HS-27A (cell line): ENCODE results near the gene CYP26B1.
"Not testable (repeated sequence)": the region's sequence is repeated elsewhere in the genome, so short reads cannot be mapped to it uniquely, and the experiment has no call there.

ENCODE experiments used
- DNase-seq: peaks from one replicate; pipeline ENCODE4 v3.0.0-alpha.2; 2012; ENCODE audit warnings: low read depth, missing footprints

CYP26B1 gene

DNA sequence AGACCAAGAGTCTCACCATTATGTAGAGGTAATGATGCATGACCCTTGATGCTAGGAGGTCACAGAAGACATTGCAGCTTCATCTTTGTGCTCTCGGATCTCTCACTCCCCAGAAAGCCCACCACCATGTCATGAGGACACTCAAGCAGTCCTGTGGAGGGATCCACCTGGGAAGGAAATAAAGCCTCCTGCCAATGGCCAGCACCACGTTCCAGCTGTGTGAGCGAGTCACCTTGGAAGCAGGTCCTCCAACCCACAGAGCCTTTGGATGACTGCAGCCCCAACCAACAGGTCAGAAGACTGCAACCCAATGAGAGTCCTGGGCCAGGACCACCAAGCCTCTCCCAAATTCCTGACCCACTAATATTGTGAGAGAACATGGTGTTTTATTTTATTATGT, 38.4 kb downstream of the CYP26B1 start:
- no peak for DNase-seq

DNA sequence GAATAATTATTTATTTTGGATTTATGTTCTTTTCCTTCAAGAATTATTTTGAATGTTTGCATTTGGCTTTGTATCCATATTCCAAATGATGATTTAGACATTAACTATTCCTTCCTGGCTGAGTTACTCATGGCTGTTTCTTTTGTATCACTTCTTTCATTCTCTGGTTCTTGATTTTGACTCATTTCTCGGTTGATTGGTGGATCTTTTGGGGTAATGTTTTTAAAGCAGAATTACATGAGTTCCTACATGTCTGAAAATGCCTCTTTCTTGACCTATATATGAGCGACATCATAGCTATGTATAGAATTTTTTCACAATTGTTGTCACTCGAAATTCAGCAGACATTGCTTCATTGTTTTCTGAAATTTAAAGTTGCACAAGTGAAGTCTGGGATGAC, 39.5 kb downstream of the CYP26B1 start:
- DNase-seq = no peak

DNA sequence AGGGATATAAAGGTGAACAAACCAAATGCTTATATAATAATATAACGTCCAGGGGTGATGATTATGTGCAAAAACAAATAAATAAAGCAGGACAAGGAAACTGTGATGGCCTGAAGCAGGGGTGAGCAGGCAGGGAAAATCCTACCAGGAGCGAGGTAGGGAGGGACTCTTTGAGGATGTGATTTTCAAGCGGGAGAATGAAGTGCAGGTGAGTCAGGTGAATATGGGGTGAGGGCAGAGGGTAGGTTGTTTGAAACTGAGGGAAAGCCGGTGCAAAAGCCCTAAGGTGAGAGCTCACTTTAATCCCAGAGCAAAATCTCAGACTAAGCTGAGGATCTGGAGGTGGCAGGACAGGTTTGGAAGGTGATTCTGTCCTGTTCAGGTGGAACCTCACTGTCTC, 40.7 kb downstream of the CYP26B1 start:
- no peak for DNase-seq

DNA sequence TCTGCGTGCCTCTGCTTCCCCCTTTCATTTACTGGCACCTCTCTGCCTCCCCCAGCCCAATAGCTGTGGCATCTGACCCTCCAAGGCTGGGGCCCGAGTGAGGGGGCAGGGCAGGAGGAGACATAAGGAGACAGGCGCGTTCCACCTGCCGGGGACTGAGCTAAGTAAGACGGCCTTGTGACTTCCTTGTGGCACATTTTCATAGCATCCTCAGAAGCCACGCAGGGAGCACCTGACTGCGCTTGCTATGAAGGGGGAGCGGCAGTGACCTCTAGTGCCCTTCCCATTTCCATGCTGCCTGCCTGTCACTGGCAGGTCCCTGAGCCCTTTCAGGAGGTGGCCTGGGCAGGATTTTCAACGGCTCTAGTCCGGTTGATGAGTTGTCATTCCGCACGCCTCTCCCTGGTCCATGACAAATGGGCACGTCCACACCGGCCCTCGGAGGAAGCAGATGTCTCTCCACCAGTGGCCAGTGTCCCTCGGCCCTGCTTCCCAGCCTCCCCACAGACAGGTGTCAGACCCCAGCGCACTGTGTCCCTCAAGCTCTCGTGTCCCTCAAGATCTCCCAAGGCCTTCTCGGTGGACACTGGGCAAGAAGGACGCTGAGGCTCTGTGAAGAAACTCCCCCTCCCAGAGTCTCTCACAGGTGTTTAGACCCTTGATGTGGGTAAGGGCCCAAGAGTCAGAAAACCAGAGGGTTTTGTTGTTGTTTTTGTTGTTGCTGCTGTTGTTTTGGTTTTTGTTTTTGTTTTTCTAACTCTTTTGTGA, 42.7 kb downstream of the CYP26B1 start:
- no peak for DNase-seq

DNA sequence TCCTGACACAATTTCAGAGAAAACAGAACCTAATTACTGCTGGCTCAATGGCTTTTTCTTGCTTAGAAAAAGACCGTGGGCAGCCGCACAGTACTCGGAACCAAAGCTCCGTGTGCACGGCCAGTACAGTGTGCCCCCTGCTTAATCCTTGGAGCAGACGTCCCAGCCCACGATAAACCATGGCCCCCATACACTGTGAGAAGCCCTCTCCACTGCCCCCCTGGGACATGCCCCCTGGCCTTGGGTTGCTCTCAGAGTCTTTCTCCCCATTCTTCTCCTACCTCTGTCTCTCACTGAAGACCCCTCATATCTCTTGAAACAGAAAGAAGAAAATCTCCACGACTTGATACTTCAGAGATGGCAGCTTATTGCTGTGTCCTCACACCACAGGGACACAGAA, 44.0 kb downstream of the CYP26B1 start:
- no peak for DNase-seq

DNA sequence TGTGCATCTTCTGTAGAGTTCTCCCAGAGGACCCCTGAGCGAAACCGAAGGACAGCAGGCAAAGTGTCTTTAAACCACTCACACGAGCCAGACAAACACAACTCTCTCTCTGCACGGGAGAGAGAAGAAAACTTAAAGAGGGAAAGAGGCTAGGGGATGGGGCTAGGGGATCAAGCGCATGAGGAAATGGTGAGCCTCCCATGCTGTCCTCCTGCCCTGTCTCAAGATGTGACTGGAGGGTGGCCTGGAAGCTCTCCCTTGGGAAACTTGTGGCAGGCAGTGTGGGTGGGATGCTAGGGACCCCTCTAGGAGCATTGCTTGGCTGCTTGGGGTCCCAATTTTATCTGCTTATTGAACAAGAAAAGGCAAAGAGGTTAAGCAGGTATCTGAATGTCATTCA, 44.5 kb downstream of the CYP26B1 start:
- DNase-seq = no peak

DNA sequence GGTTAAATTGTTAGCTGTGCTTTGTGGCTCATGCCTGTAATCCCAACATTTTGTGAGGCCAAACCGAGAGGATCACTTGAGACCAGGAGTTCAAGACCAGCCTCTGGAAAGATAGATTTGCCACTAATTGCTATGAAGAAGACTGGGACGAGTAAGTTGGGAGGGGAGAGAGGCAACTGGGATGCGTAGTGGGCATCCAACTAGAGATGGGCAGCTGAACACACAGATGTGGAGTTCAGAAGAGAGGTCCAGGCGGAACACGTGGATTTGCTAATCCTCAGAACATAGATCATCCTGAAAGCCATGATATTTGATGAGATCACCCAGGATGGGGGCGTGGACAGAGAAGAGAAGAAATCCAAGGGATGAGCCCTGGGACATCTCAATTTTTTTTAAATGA, 48.7 kb downstream of the CYP26B1 start:
- no peak for DNase-seq

DNA sequence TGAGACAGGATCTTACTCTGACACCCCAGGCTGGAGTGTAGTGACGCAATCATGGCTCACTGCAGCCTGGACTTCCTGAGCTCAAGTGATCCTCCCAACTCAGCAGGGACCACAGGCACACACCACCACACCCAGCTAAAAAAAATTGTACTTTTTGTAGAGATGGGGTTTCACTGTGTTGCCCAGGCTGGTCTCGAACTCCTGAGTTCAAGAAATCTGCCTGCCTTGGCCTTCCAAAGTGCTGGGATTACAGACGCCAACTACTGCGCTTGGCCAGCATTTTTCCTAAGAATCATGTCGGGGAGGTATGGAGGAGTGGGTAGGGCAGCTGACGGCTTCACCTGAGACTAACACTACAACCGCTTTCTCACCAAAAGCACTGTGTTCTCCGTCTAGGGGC, 50.4 kb downstream of the CYP26B1 start:
- DNase-seq = no peak

DNA sequence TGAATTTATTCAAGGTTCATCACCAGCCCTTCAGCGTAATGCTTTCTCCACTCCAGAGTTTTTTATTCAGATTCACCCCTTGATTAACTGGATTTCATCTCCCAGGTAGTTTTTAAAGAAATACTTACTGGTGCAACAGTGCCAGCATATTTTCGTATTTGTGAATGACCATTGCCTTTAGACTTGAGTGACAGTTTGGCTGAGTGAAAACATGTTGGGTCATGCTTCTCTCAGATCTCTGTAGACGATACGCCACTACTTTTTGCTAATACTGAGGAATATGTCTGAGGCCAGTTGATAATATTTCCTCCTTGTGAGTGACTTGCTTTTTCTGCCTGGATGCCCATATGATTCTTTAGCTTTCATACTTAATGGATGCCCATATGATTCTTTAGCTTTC, 51.5 kb downstream of the CYP26B1 start:
- DNase-seq = no peak

DNA sequence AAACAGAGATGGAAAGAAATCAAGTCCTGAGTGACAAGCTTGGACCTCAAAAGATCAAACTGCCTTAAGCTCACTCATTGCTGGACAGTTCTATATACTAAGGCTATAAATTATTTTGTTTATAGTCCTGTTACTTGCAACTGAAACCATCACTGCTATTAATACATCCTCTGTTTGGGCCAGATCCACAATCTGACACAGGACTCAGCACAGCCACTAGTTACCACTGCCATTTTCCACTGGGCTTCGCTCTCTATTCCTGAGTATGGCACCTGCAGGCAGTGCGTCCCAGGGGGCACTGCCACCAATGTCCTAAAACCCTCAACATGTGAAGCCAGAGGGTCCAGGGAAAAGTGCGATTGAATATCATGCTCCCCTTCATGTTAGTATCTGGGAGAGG, 52.3 kb downstream of the CYP26B1 start:
- no peak for DNase-seq

DNA sequence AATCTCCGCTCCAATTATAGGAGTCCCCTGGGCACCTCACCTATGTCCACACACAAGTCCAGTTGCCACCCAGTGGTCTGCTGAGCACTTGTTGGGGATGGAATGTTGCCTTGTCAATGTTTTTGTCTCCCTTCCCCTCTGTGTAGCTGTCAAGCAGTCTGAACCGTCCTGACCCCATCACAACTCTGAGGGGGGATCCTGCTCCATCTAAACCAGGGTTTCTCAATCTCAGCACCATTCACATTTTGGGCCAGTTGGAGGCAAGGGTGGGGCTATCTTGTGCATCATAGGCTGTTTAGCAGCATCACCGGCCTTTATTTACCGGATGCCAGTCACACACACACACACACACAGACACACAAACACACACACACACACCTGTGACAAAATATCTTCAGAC, 53.0 kb downstream of the CYP26B1 start:
- DNase-seq = no peak

DNA sequence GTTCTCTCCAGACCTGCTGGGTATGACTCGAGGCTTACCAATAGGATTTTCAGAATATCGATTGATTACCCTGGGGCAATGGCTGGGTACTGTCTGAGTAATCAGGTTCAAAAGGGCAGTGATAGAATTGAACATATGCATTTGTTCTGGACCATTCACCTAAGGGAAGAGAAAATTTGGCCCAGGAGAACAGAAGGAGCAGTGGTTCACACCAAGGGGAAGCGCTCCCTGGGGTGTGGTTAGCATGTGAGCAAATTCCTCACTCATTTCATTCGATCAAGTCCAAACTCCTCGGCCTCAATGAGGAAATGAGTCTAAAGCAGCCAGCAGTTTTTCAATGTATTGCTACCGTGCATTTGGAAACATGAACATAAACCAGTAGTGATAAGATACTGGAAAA, 55.6 kb downstream of the CYP26B1 start:
- no peak for DNase-seq

DNA sequence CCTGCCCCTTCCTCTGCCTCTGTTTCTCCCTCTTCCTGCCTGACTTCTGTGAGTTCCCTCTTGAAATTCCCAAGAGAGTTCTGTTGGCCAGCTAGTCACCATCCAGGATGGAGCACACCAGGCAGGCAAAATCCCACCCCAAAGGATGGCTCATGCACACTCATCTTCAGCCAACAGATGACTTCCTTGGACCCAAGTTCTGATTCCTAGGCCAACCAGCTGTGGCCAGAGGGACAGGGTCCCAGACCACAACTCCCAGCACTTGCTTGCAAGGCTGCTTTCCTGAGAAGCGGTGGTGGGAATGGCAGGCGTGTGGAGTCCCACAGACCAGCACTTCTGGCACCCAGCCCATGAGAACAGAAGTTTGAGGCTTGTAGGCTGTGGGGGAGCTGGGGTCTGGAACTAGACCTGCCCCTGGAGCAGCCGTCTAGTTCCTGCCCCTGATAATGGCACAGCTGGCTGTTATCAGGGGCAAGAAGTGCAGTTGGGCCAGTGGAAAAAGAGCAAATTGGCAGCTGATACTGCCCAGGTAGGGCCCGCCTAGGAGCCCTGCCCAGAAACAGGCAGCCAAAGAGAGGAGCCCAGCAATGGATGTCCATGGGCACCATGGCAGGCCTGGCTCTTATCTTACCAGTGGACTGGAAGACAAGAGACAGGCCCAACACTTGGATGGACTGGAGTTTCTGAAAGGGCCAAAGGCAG, 56.7 kb downstream of the CYP26B1 start:
- DNase-seq = no peak

DNA sequence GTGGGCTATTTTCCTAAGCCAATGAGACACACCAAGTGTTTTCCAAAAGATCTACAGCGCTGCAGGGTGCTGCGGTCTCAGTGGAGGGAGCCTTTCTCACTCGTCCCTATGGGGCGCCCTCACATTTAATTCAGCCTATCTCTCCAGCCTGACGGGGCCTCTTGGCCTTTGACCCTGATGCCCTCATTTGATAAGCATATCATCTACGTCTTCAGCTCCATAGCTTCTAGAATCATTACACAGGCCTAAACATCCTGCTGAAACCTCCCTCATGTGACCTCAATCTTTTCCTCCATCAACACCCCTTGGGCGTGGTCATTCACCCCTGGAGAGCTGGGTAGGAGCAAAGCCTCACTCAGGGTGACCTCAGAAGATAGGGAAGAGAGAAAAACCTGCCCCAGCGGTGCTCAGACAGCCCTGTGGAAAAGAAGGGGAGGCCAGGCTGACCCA, 57.4 kb downstream of the CYP26B1 start:
- DNase-seq = no peak

DNA sequence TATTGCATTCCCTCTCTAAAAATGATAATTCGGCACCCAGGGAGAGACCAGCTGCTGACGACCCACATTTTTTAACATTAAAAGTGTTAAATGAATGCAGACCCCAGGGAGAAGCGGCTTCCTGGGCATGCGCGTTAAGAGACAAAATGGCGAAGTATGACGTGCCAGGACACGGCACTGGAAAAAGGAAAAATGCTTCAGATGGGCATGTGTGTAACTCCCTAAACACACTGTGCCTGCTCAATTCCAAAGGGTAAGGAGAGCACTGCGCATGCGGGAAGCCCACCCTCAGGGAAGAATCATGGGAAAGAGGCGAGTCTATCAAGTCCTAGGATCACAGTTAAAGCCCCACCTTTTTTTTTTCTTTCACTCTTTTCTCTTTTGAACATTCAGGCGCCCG, 58.1 kb downstream of the CYP26B1 start:
- DNase-seq = no peak

DNA sequence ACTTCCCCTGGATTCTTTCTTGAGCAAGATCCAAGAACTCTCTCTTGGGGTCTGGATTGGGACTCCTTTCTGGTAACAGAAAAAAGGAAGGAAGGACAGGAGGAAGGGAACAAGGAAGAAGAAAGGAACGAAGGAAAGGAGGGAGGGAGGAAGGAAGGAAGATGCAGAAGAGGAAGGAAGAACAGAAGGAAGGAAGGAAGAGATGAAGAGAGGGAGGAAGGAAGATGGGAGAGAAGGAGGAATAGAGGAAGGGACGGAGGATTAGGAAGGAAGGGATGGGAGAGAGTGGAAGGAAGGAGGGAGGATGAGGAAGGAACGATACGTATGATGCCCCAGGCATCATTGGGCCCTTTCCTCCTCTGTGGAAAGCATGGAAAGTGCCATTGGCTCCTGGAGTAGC, 58.6 kb downstream of the CYP26B1 start:
- DNase-seq = no peak

DNA sequence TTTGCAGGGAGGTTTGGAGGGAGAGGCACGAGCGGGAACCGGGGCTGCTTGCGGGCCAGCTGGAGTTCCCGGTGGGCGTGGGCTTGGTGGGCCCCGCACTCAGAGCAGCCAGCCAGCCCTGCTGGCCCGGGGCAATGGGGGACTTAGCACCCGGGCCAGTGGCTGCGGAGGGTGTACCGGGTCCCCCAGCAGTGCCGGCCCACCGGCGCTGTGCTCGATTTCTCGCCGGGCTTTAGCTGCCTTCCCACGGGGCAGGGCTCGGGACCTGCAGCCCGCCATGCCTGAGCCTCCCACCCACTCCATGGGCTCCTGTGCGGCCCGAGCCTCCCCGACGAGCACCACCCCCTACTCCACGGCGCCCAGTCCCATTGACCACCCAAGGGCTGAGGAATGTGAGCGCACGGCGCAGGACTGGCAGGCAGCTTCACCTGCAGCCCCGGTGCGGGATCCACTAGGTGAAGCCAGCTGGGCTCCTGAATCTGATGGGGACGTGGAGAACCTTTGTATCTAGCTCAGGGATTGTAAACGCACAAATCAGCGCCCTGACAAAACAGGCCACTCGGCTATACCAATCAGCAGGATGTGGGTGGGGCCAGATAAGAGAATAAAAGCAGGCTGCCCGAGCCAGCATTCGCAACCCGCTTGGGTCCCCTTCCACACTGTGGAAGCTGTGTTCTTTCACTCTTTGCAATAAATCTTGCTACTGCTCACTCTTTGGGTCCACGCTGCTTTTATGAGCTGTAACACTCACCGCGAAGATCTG, 60.6 kb downstream of the CYP26B1 start:
- DNase-seq = not testable (repeated sequence)

DNA sequence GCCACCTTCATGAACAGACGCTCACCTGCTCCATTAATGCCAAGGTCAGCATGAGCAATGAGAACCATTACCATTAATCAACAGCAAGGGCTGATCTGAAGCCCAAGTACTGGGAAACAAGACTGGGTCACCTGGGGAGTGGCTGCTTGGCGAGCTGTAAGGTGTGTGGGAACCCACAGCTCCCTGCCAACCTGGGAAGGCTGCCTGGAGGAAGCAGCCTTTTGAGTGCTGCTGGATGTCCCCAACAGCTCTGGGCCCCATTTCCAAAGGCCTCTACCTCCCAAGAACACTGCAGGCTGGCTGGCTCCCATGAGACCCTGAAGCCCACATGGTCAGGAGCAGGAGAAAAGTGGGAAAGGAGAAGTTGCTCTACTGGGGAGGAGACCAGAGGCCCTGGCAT, 62.1 kb downstream of the CYP26B1 start:
- no peak for DNase-seq

DNA sequence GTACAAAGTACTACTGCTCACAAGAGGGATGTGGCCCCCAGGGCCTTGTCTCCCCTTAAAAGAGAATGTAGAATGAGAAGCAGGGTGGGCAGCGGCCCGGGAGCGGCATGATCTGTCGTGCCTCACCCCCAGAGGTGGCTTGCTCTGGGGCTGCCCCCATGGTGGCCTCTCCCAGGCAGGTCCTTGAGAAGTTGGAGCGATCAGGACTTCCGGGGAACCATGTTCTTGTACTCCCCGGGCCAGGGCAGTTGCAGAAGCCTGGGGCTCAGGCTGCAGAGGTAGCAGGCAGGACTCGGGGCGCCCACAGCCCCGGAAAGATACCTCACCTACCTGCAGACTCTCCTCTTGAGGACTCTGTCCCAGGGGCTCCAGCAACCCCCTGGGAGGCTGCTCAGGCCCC, 62.6 kb downstream of the CYP26B1 start:
- DNase-seq = no peak

DNA sequence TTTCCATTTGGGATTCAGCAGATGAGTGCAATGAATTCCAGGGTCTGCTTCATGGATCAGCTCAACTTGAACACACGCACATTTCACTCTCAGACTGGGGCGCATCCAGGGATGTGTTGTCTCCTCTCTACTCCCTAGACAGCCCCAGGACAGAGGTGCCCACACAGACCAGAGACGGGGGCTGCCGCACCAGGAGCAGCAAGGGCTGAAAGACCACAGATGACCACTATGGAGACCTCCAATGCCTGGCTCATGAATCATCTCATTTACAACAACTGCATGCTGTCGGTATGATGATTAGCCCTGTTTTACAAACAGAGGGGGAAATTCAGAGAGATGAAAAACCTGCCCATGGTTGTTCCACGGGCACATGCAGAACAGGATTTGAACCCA, 63.1 kb downstream of the CYP26B1 start:
- no peak for DNase-seq

DNA sequence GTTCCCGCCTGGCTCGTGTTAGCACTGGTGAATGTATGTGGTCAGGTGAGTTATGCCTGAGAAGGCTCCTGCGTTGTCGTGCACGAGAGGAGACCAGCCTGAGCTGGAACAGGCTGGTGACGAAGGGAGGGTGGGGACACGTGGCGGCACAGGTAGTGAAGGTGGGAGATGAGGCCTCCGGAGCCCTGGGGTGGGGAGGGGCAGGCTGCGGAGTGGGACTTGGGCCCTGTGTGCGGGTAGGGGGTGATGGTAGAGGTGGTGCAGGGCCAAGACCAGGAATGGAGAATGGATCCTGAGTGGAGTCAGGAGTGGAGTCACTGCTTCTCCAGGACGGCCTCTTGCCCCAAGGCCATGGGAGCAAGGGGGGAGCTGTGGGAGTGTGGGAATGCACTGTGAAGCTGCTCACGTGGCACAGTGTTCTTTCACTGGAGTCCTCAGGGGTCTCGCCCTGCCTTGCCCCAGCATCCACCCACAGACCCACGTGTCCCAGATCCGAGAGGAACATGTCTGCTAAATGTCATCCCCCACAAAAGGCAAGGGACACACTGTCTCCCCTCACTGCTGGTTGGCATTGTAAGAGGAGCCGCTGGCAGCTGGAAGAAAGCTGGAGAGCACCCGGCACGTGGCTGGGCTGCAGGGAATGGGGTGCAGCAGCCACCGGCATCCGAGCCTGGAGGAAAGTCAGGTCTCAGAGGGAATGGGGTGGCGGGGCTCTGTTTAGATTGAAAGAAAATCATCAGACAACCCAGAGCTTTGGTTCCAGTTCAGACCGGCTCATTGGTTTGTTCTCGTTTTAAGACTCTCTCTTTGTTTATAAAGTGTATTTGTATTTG, 63.7 kb downstream of the CYP26B1 start:
- no peak for DNase-seq

DNA sequence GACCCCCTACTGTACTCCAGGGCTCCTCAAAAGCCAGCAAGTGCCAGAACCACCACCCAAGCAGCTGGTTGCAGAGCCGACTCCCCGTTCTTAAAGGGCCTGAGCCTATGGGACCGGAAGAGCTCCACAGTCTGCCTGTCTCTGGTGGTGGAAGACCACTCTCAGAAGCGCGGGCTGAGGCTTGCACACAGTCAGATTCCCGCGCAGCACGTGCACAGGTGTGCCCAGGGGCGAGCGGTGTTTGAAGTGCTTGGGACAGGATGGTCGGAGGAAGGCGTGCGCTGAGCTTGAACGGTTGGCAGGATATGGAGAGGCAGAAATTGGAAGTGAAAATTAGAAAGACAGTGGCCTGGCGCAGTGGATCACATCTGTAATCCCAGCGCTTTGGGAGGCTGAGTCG, 64.8 kb downstream of the CYP26B1 start:
- no peak for DNase-seq
